GM12878 (cell line): Measurements from ENCODE around the gene RBBP5. TPM values are rescaled to one million over a fixed set of nuclear protein-coding genes. Genes with fewer than 3 reads are reported as not detected.

Experiments used
- ATAC-seq: fragments of 200-7000 bp; cut with Tn5 transposase; 3 replicates; pipeline ENCODE4 v1.9.1; 2020; ENCODE audit warnings: mild to moderate bottlenecking, moderate library complexity
- Bru-seq: library from RNA; stranded (reverse); fragments of 400-500 nt; gene quantifications from one replicate; lab custom pipeline; 2021; lab: Mats Ljungman, UMichigan
- BruChase-seq, 2 experiments: library from RNA; stranded (reverse); fragments of 400-500 nt; gene quantifications; one replicate each; lab custom pipeline; 2021; lab: Mats Ljungman, UMichigan
- BruUV-seq: library from RNA; stranded (reverse); fragments of 400-500 nt; replicated peaks from 2 replicates; lab custom pipeline; 2021; lab: Mats Ljungman, UMichigan
- CTCF ChIA-PET: fragments of 300-600 bp; sonication (Branson Sonifier 250); formaldehyde crosslinking; extraction: SDS; loops from one replicate; lab custom pipeline; 2021; ENCODE audit warnings: inconsistent platforms; lab: Yijun Ruan, JAX
- POLR2A ChIA-PET: fragments of 350-600 bp; formaldehyde crosslinking; extraction: SDS; loops from one replicate; lab custom pipeline; 2021; ENCODE audit warnings: inconsistent platforms; lab: Charles Lee
- RAD21 ChIA-PET: fragments of 300-600 bp; sonication (Branson Sonifier 250); formaldehyde crosslinking; loops from one replicate; lab custom pipeline; 2023; ENCODE audit warnings: antibody characterized with exemption; ENCODE audit not compliant: unreplicated experiment; lab: Charles Lee
- SMC1A ChIA-PET: fragments of 300-600 bp; sonication (Branson Sonifier 250); formaldehyde crosslinking; loops from one replicate; lab custom pipeline; 2023; ENCODE audit not compliant: unreplicated experiment, uncharacterized antibody; lab: Charles Lee
- DNase-seq: peaks from one replicate; pipeline ENCODE4 v3.0.0-alpha.2; 2011; ENCODE audit warnings: low read depth, low spot score
- FAIRE-seq: peaks from 3 replicates; lab custom pipeline; 2011; peaks lifted over from hg19 to GRCh38; lab: Jason Lieb, UNC
- H2AFZ ChIP-seq: 2 replicates; pipeline ENCODE4 v1.6.0; 2011; ENCODE audit warnings: low read depth, low read length, control low read depth; ENCODE audit not compliant: control insufficient read depth
- H3K27ac ChIP-seq: 2 replicates; pipeline ENCODE4 v1.5.1; 2011; ENCODE audit warnings: control low read depth; ENCODE audit not compliant: control insufficient read depth, insufficient read depth
- H3K27me3 ChIP-seq, 2 experiments: replicated peaks in 1 of 2; 2 replicates each; pipeline versions ENCODE4 v1.6.0 to v1.6.1; 2011; ENCODE audit warnings: low read length in 1 of 2; ENCODE audit not compliant: control insufficient read depth in 2 of 2, insufficient read depth in 2 of 2
- H3K36me3 ChIP-seq, 2 experiments: 2 replicates each; pipeline ENCODE4 v1.5.1; 2011; ENCODE audit warnings: low read length in 1 of 2; ENCODE audit not compliant: control insufficient read depth in 2 of 2, insufficient read depth in 2 of 2
- H3K4me1 ChIP-seq: 2 replicates; pipeline ENCODE4 v1.6.1; 2011; ENCODE audit warnings: mild to moderate bottlenecking, low read length, moderate library complexity, mixed read lengths; ENCODE audit not compliant: control insufficient read depth, insufficient read depth
- H3K4me2 ChIP-seq: 2 replicates; pipeline ENCODE4 v1.6.0; 2011; ENCODE audit warnings: control low read depth; ENCODE audit not compliant: control insufficient read depth, insufficient read depth
- H3K4me3 ChIP-seq: fragments of 200-600 bp; sonication (generic); 2 replicates; pipeline ENCODE4 v1.5.1; 2016
- H3K79me2 ChIP-seq: 2 replicates; pipeline ENCODE4 v1.6.0; 2011; ENCODE audit warnings: low read length; ENCODE audit not compliant: control insufficient read depth, insufficient read depth
- H3K9ac ChIP-seq: 2 replicates; pipeline ENCODE4 v1.8.0; 2011; ENCODE audit warnings: low read length, control low read depth, mixed read lengths; ENCODE audit not compliant: control insufficient read depth, insufficient read depth
- H3K9me3 ChIP-seq: replicated peaks from 3 replicates; pipeline ENCODE4 v1.5.1; 2011; ENCODE audit warnings: mild to moderate bottlenecking, low read length; ENCODE audit not compliant: control insufficient read depth, insufficient read depth
- H4K20me1 ChIP-seq: 2 replicates; pipeline ENCODE4 v1.6.0; 2011; ENCODE audit not compliant: control insufficient read depth, insufficient read depth
- BACH1 ChIP-seq: fragments of 450-650 bp; IDR thresholded peaks from 2 replicates; pipeline ENCODE4 v1.6.1; 2017; ENCODE audit warnings: mild to moderate bottlenecking, borderline replicate concordance
- BMI1 ChIP-seq: fragments of 450-650 bp; IDR thresholded peaks from 2 replicates; pipeline ENCODE4 v1.6.1; 2016; ENCODE audit warnings: mild to moderate bottlenecking, moderate library complexity, borderline replicate concordance
- HDAC2 ChIP-seq: fragments of 200-600 bp; sonication (generic); IDR thresholded peaks from 2 replicates; pipeline ENCODE4 v1.6.1; 2017
- IKZF1 ChIP-seq: fragments of 450-650 bp; conservative IDR thresholded peaks from 2 replicates; pipeline ENCODE4 v1.6.1; 2017; ENCODE audit warnings: antibody characterized with exemption, mild to moderate bottlenecking
- IRF4 ChIP-seq: IDR thresholded peaks from 2 replicates; pipeline ENCODE4 v1.6.1; 2011; ENCODE audit warnings: low read depth, low read length
- RBBP5 ChIP-seq: fragments of 200-600 bp; sonication (generic); conservative IDR thresholded peaks from 2 replicates; pipeline ENCODE4 v1.6.1; 2016
- TBL1XR1 ChIP-seq: IDR thresholded peaks from 2 replicates; pipeline ENCODE4 v1.6.1; 2012; ENCODE audit warnings: low read depth, low read length, improper control_type of control experiment
- TCF12 ChIP-seq: IDR thresholded peaks from 2 replicates; pipeline ENCODE4 v1.6.1; 2011; ENCODE audit warnings: low read depth, mild to moderate bottlenecking, low read length
- ZZZ3 ChIP-seq: IDR thresholded peaks from 2 replicates; pipeline ENCODE4 v1.6.1; 2011; ENCODE audit warnings: low read depth; ENCODE audit not compliant: control insufficient read depth, insufficient read length
- WGBS: methylation state at CpG from one replicate; pipeline ENCODE4 v1.1.6; 2016; ENCODE audit warnings: low lambda C conversion rate; ENCODE audit not compliant: insufficient replicate concordance, insufficient coverage; ENCODE audit errors: missing lambda C conversion rate; 5-methylcytosine and 5-hydroxymethylcytosine counted together
- in situ Hi-C: fragments of 300-500 bp; cut with MboI; formaldehyde crosslinking; loops from 9 replicates; pipeline ENCODE4 v1.14.3; 2018; ENCODE audit warnings: mixed read lengths
- intact Hi-C: fragments of 100-400 bp; cut with micrococcal nuclease; formaldehyde crosslinking; loops from one replicate; pipeline ENCODE4 v1.14.2; 2022; ENCODE audit not compliant: unreplicated experiment
- long read RNA-seq, 2 experiments: library from polyadenylated mRNA; unstranded; transcript quantifications; one replicate each; pipeline ENCODE4 v2.0.0, GENCODE V29; 2019 to 2020
- polyA minus RNA-seq, 3 experiments: library from RNA; depleted of rRNA, polyadenylated mRNA; stranded (reverse); fragments of >200 nt; gene quantifications; 2 replicates each; pipeline ENCODE4 v1.2.3, GENCODE V29; 2011
- polyA plus RNA-seq, 11 experiments: library from polyadenylated mRNA; depleted of rRNA in 4 of 11; unstranded in 6 of 11; stranded (reverse) in 5 of 11; fragments of >200 nt; fragmentation: Nextera tagmentation in 4 of 11; fragmentation: Illumina TruSeq in 1 of 11; extraction: Ambion mirVana in 4 of 11; extraction: Trizol in 1 of 11; gene quantifications; 1 replicate in 1 of 11; 2 replicates in 10 of 11; pipeline versions ENCODE4 v1.2.1 to v1.2.3, GENCODE V29; 2011 to 2016; ENCODE audit warnings: inconsistent platforms in 2 of 11, missing spikeins in 2 of 11, low read depth in 1 of 11
- total RNA-seq, 4 experiments: library from RNA; depleted of rRNA in 3 of 4; stranded (reverse); fragments of >200 nt in 3 of 4; fragmentation: Illumina TruSeq in 1 of 4; extraction: Trizol in 1 of 4; gene quantifications; 2 replicates each; pipeline versions ENCODE4 v1.2.1 to v1.2.3, GENCODE V29; 2013 to 2021
- TF ChIP-seq, protein P1 (sequence below): fragments of 450-650 bp; IDR thresholded peaks from 2 replicates; pipeline ENCODE4 v1.6.1; 2016; ENCODE audit warnings: mild to moderate bottlenecking
- TF ChIP-seq, protein P2 (sequence below): fragments of 450-650 bp; formaldehyde crosslinking; IDR thresholded peaks from 2 replicates; pipeline ENCODE4 v1.4.0; 2022; ENCODE audit warnings: mild to moderate bottlenecking, moderate library complexity

Gene RBBP5, protein sequence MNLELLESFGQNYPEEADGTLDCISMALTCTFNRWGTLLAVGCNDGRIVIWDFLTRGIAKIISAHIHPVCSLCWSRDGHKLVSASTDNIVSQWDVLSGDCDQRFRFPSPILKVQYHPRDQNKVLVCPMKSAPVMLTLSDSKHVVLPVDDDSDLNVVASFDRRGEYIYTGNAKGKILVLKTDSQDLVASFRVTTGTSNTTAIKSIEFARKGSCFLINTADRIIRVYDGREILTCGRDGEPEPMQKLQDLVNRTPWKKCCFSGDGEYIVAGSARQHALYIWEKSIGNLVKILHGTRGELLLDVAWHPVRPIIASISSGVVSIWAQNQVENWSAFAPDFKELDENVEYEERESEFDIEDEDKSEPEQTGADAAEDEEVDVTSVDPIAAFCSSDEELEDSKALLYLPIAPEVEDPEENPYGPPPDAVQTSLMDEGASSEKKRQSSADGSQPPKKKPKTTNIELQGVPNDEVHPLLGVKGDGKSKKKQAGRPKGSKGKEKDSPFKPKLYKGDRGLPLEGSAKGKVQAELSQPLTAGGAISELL
- total RNA-seq (2013; cell fraction: nucleolus; rRNA removed), result 14.5 and 14.9 TPM in 2 replicates
- total RNA-seq (2014; rRNA removed) (14.0 and 17.5 TPM in 2 replicates), total RNA-seq (2014; rRNA removed; fragmentation: Illumina TruSeq; extraction: Trizol) (17.6 and 19.3 TPM in 2 replicates), total RNA-seq (2021) (14.7 and 15.2 TPM in 2 replicates), polyA plus RNA-seq (2011; rRNA removed) (14.9 and 18.4 TPM in 2 replicates), polyA plus RNA-seq (2014; fragmentation: Illumina TruSeq; extraction: Trizol) (17.0 and 22.0 TPM in 2 replicates), polyA plus RNA-seq (2014; fragmentation: Nextera tagmentation; extraction: Ambion mirVana) (10 to 100 TPM; 10.0 to 11.5 TPM), polyA plus RNA-seq (2014; rRNA removed) (11.2 and 11.8 TPM in 2 replicates), polyA plus RNA-seq (2016; fragmentation: Nextera tagmentation; extraction: Ambion mirVana) (10 to 100 TPM; 20.5 to 20.6 TPM), polyA minus RNA-seq (2011; rRNA and poly(A)+ RNA removed) (23.8 and 37.4 TPM in 2 replicates), Bru-seq, nascent RNA (percentile 84 among the genes with signal in this experiment), BruChase-seq, experiment 1, labeled RNA remaining after a 6-hour chase (percentile 86 among the genes with signal in this experiment), BruChase-seq, experiment 2, labeled RNA remaining after a 2-hour chase (percentile 88 among the genes with signal in this experiment)
- 5.2 TPM for polyA plus RNA-seq (2011; ENCODE audit: low read depth)
- 7.9 and 9.1 TPM in 2 replicates for polyA plus RNA-seq (2011; cell fraction: cytosol; rRNA removed)
- 2.6 and 4.3 TPM in 2 replicates for polyA plus RNA-seq (2011; cell fraction: nucleus; rRNA removed)
- polyA plus RNA-seq (2012), result 6.2 and 8.0 TPM in 2 replicates
- 8.3 and 11.4 TPM in 2 replicates for polyA minus RNA-seq (2011; cell fraction: cytosol; rRNA and poly(A)+ RNA removed)
- polyA minus RNA-seq (2011; cell fraction: nucleus; rRNA and poly(A)+ RNA removed), result 3.0 and 5.9 TPM in 2 replicates
- long read RNA-seq, experiment 1, full-length matches to known transcripts, result 6 of 15 reads
- long read RNA-seq, experiment 1, partial matches to known transcripts, result 0 of 15 reads
- long read RNA-seq, experiment 1, other reads (novel, unspliced or antisense), result 9 of 15 reads
- long read RNA-seq, experiment 2, full-length matches to known transcripts, result 47 of 86 reads
- long read RNA-seq, experiment 2, partial matches to known transcripts, result 17 of 86 reads
- long read RNA-seq, experiment 2, other reads (novel, unspliced or antisense), result 22 of 86 reads

DNA sequence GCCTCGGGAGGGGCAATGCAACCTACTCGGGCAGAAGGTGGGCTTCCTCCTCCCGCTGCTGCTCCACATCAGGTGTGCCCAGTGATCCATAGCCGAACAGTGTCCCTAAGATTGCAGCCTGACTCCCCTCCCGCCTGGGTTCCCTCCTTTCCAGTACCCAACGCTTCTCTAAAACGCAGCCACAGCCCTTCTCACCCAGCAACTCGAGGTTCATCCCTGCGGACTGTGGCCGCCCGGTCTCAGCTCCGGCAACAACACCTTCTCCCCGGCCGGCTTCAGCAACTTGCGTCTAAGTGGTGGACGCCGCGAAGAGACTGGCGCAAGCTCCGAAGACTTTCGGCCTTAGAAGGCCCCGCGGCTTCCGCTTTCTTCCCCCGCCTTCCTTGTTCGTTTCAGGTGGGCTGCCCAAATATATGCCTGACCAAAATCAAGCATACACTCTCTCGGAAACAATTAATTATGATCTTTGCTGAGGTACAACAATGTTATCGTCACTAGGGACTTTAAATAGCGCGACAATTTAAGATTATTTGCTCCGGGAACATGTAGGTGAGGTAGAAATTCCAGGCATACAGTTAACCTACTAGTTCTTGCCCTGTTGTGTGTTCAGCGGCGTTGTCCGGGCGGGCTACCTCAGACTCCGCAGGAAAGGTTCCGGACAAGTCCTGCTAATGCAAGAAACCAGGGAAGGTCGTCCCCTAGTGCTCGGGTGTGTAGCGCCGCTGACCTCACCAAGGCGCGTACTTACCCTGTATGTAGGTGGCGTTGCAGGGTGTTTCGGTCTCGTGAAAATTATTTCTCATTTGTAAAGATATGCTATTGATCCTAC, at the start of gene RBBP5:
Gene RBBP5, minus strand, starts transcription at position 319 of the 829 bp plus-strand sequence. Its CDS starts 105 bp downstream, at position 214.
- ChIA-PET SMC1A (interaction anchor here (0.7 to 4.5 kb wide), 10 partner anchors 9 to 204 kb away, joined by 3 to 24 read pairs (median 4); no protein-coding TSS in a partner anchor), CTCF (interaction anchor here (0.7 to 11.3 kb wide), 13 partner anchors 9 to 364 kb away, joined by 3 to 88 read pairs (median 6); no protein-coding TSS in a partner anchor), POLR2A (interaction anchor here (0.6 to 1.2 kb wide), 4 partner anchors 10 to 77 kb away, joined by 3 to 5 read pairs (median 4); no protein-coding TSS in a partner anchor), RAD21 (interaction anchor here (0.8 to 1.9 kb wide), 5 partner anchors 12 to 149 kb away, joined by 3 to 6 read pairs (median 3); no protein-coding TSS in a partner anchor)
- in situ Hi-C loops (no loop called here), intact Hi-C loops (loop anchor here (1.0 to 5.0 kb wide), 2 partner anchors 90 to 164 kb away; partner anchors contain the start of gene DSTYK)
- Histone ChIP-seq H2AFZ (peak within 1 kb of the TSS; percentile 98), H3K4me2 (peak within 1 kb of the TSS; percentile 94), H3K79me2 (peaks cover 32% of the 10 kb centered on the region), H3K27ac (peak within 1 kb of the TSS; percentile 99), H3K36me3 (no peaks in the 10 kb centered on the region), H3K4me1 (no peaks in the 10 kb centered on the region; the same call in 1 of the 2 replicates), H3K9ac (peak within 1 kb of the TSS; percentile 91), H3K9me3 (no peaks in the 10 kb centered on the region), H3K4me3 (peak within 1 kb of the TSS; percentile 96), H3K27me3 (no peaks in the 10 kb centered on the region), H4K20me1 (no peaks in the 10 kb centered on the region)
- WGBS, result 1% methylated on average over 46 of the region's 46 CpGs
- no TSS peak for BruUV-seq
- ATAC-seq (peak; percentile 97), DNase-seq (peak; percentile 94), FAIRE-seq (peak; percentile 98)
- TF ChIP-seq BMI1 (0 out of 2 replicates have a peak, but pooled peaks have one; percentile 44), BACH1 (no peak), ZZZ3 (peak; percentile 47), IRF4 (peak; percentile 88), TBL1XR1 (peak; percentile 88), IKZF1 (peak; percentile 98), RBBP5 (0 out of 2 replicates have a peak, but pooled peaks have one; percentile 33), TCF12 (peak; percentile 71; the same call in 1 of the 2 replicates), HDAC2 (no peak)
- TF ChIP-seq, protein P1, sequence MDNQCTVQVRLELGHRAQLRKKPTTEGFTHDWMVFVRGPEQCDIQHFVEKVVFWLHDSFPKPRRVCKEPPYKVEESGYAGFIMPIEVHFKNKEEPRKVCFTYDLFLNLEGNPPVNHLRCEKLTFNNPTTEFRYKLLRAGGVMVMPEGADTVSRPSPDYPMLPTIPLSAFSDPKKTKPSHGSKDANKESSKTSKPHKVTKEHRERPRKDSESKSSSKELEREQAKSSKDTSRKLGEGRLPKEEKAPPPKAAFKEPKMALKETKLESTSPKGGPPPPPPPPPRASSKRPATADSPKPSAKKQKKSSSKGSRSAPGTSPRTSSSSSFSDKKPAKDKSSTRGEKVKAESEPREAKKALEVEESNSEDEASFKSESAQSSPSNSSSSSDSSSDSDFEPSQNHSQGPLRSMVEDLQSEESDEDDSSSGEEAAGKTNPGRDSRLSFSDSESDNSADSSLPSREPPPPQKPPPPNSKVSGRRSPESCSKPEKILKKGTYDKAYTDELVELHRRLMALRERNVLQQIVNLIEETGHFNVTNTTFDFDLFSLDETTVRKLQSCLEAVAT, result peak; percentile 78; the same call in 1 of the 2 replicates
- TF ChIP-seq, protein P2, sequence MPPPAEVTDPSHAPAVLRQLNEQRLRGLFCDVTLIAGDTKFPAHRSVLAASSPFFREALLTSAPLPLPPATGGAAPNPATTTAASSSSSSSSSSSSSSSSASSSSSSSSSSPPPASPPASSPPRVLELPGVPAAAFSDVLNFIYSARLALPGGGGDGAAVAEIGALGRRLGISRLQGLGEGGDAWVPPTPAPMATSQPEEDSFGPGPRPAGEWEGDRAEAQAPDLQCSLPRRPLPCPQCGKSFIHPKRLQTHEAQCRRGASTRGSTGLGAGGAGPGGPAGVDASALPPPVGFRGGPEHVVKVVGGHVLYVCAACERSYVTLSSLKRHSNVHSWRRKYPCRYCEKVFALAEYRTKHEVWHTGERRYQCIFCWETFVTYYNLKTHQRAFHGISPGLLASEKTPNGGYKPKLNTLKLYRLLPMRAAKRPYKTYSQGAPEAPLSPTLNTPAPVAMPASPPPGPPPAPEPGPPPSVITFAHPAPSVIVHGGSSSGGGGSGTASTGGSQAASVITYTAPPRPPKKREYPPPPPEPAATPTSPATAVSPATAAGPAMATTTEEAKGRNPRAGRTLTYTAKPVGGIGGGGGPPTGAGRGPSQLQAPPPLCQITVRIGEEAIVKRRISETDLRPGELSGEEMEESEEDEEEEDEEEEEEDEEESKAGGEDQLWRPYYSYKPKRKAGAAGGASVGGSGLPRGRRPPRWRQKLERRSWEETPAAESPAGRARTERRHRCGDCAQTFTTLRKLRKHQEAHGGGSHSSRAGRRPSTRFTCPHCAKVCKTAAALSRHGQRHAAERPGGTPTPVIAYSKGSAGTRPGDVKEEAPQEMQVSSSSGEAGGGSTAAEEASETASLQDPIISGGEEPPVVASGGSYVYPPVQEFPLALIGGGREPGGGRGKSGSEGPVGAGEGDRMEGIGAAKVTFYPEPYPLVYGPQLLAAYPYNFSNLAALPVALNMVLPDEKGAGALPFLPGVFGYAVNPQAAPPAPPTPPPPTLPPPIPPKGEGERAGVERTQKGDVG (CRISPR knock-in tag), result no peak
